HG02943 (cell line): ENCODE results near the gene CCDC112.

Source experiments
- ATAC-seq: cut with Tn5 transposase; IDR thresholded peaks from one replicate; pipeline ENCODE4 v1.9.1; 2021; ENCODE audit warnings: mild to moderate bottlenecking, low read depth, moderate library complexity; ENCODE audit not compliant: unreplicated experiment

Gene CCDC112

GRCh38 chr5:115296124-115297022, at the start of gene CCDC112:
Gene CCDC112, minus strand, starts transcription at chr5:115296654. Its CDS starts 111 bp downstream, at chr5:115296543.
- peak; percentile 67 for ATAC-seq

GRCh38 chr5:115345344-115345743, 48.9 kb upstream of the CCDC112 start:
- ATAC-seq: no peak

GRCh38 chr5:115343855-115344254, 47.4 kb upstream of the CCDC112 start:
- ATAC-seq: no peak

- ATAC-seq: no peak
These were observed 46.3 kb upstream of the CCDC112 start for GRCh38 chr5:115342590-115343377.

- ATAC-seq: no peak
These were observed 45.3 kb upstream of the CCDC112 start for GRCh38 chr5:115341745-115342144.

- ATAC-seq: no peak
These were observed 42.4 kb upstream of the CCDC112 start for GRCh38 chr5:115338851-115339250.

- no peak for ATAC-seq
These were observed 41.4 kb upstream of the CCDC112 start for GRCh38 chr5:115337882-115338281.

- no peak for ATAC-seq
These were observed 40.5 kb upstream of the CCDC112 start for GRCh38 chr5:115336964-115337363.

GRCh38 chr5:115336201-115336720, 39.8 kb upstream of the CCDC112 start:
- ATAC-seq: no peak

- ATAC-seq: no peak
These were observed 38.8 kb upstream of the CCDC112 start for GRCh38 chr5:115335301-115335700.

GRCh38 chr5:115333164-115333563, 36.7 kb upstream of the CCDC112 start:
- ATAC-seq: no peak

- no peak for ATAC-seq
These were observed 34.4 kb upstream of the CCDC112 start for GRCh38 chr5:115330830-115331229.

GRCh38 chr5:115329475-115329874, 33.0 kb upstream of the CCDC112 start:
- no peak for ATAC-seq

GRCh38 chr5:115328617-115329274, 32.3 kb upstream of the CCDC112 start:
- peak; percentile 54 for ATAC-seq

- no peak for ATAC-seq
These were observed 29.0 kb upstream of the CCDC112 start for GRCh38 chr5:115325296-115325959.

- ATAC-seq: no peak
These were observed 27.6 kb upstream of the CCDC112 start for GRCh38 chr5:115324021-115324420.

- no peak for ATAC-seq
These were observed 26.3 kb upstream of the CCDC112 start for GRCh38 chr5:115322729-115323128.

- no peak for ATAC-seq
These were observed 24.9 kb upstream of the CCDC112 start for GRCh38 chr5:115321309-115321708.

- no peak for ATAC-seq
These were observed 24.1 kb upstream of the CCDC112 start for GRCh38 chr5:115320515-115320914.

GRCh38 chr5:115320006-115320405, 23.6 kb upstream of the CCDC112 start:
- no peak for ATAC-seq
